ENCODE data around the gene RARG.

Gene RARG

DNA sequence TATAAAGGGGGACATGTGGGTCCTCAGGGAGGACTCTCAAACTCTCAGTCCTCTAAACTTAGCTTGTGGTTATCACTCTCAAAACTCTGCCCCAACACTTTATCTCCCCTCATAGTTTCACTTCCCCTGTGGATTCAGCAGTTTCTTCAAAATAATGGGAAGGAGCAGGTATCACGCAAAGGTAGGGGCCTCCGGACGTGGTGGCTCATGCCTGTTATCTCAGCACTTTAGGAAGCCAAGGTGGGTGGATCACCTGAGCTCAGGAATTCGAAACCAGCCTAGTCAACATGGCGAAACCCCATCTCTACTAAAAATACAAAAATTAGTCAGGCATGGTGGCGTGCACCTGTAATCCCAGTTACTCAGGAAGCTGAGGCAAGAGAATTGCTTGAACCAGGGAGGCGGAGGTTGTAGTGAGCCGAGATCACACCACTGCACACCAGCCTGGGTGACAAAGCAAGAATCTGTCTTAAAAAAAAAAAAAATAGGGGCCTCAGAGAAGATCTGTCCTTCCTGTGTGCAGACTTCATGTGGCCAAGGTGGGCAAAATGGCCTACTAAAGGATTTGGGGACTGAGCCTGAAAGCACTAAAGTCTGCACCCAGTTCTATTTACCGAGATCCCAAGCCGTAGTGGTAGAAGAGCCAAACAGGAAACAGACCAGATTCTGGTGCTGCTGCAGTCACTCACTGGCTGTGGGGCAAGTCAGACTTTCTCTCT, 31.4 kb downstream of the RARG start:
- DNase-seq (ENCODE audit: low read depth), result peak; percentile 83
- TF ChIP-seq, protein P1, sequence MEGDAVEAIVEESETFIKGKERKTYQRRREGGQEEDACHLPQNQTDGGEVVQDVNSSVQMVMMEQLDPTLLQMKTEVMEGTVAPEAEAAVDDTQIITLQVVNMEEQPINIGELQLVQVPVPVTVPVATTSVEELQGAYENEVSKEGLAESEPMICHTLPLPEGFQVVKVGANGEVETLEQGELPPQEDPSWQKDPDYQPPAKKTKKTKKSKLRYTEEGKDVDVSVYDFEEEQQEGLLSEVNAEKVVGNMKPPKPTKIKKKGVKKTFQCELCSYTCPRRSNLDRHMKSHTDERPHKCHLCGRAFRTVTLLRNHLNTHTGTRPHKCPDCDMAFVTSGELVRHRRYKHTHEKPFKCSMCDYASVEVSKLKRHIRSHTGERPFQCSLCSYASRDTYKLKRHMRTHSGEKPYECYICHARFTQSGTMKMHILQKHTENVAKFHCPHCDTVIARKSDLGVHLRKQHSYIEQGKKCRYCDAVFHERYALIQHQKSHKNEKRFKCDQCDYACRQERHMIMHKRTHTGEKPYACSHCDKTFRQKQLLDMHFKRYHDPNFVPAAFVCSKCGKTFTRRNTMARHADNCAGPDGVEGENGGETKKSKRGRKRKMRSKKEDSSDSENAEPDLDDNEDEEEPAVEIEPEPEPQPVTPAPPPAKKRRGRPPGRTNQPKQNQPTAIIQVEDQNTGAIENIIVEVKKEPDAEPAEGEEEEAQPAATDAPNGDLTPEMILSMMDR (IDR thresholded peaks at IDR 0.05; ENCODE audit: low read depth, low read length, missing control alignments), result no peak
- peak overlapping the region; percentile 5; the same call in 1 of the 2 replicates for H3K4me3 ChIP-seq (ENCODE audit: low read depth, low read length)

- H3K4me3 ChIP-seq (ENCODE audit: low read depth, low read length), result peak overlapping the region; percentile 5
- TF ChIP-seq, protein P1 (IDR thresholded peaks at IDR 0.05; ENCODE audit: low read depth, low read length, missing control alignments), result no peak
- DNase-seq (ENCODE audit: low read depth), result no peak
These were observed 31.9 kb downstream of the RARG start for GRCh38 chr12:53200107-53200457.

GRCh38 chr12:53199700-53200099, 32.3 kb downstream of the RARG start:
- DNase-seq (ENCODE audit: low read depth), result no peak
- TF ChIP-seq, protein P1 (IDR thresholded peaks at IDR 0.05; ENCODE audit: low read depth, low read length, missing control alignments), result no peak
- no peak overlapping the region; the same call in 1 of the 2 replicates for H3K4me3 ChIP-seq (ENCODE audit: low read depth, low read length)

- no peak for DNase-seq (ENCODE audit: low read depth)
- TF ChIP-seq, protein P1 (IDR thresholded peaks at IDR 0.05; ENCODE audit: low read depth, low read length, missing control alignments), result no peak
- H3K4me3 ChIP-seq (ENCODE audit: low read depth, low read length), result no peak overlapping the region
These were observed 33.4 kb downstream of the RARG start for GRCh38 chr12:53198486-53199110.

DNA sequence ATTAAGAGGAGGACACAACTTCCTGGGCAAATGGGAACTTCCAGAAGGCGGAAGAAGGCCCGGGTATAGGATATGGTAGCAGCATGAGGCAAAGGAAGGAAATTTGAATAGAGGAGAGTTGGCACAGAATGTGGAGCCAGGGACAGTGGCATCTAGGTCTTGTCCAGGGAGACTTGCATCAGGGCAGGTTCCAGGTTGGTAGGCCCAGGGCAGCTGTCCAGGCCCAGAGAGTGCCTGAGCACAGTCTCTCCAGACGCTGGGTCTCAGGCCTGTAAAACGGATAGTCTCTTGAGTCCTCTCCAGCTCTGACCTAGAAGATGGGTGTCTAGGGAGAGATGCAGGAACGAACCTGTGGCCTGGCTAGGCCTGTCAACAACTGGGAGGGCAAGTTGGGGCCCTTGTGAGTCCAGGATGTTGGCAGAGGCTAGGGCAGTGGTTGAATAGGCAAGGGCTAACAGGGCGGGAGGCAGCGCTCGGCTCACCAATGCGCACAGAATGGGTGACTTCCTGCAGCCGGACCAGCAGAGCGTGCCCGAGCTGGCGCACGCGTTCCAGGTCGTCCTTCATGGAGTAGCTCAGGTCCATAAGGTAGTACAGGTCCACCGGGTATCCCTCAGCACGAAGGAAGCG, 34.9 kb downstream of the RARG start:
- TF ChIP-seq, protein P1 (IDR thresholded peaks at IDR 0.05; ENCODE audit: low read depth, low read length, missing control alignments), result no peak
- no peak overlapping the region for H3K4me3 ChIP-seq (ENCODE audit: low read depth, low read length)
- DNase-seq (ENCODE audit: low read depth), result no peak

- H3K4me3 ChIP-seq (ENCODE audit: low read depth, low read length), result no peak overlapping the region
- no peak for DNase-seq (ENCODE audit: low read depth)
- TF ChIP-seq, protein P1 (IDR thresholded peaks at IDR 0.05; ENCODE audit: low read depth, low read length, missing control alignments), result no peak
These were observed 35.5 kb downstream of the RARG start for GRCh38 chr12:53196486-53196885.
